Prostate gland (tissue), 2 donors: ENCODE results near the gene TSPAN2. TPM values are rescaled to one million over a fixed set of nuclear protein-coding genes. Genes with fewer than 3 reads are reported as not detected.

Experiments used
- DNase-seq: peaks from one replicate; pipeline ENCODE4 v3.0.0-alpha.2; 2019; ENCODE audit warnings: low spot score
- H3K27ac ChIP-seq, 2 donors: fragments of 200-600 bp; sonication (generic); 2 replicates each; pipeline ENCODE4 v1.5.1; 2017 to 2019
- H3K27me3 ChIP-seq: fragments of 200-600 bp; sonication (generic); replicated peaks from 2 replicates; pipeline ENCODE4 v1.5.1; 2019; ENCODE audit not compliant: insufficient read depth
- H3K36me3 ChIP-seq, 2 donors: fragments of 200-600 bp; sonication (generic); 1 replicate in 1 of 2; 2 replicates in 1 of 2; pipeline versions ENCODE4 v1.5.1 to v1.8.1; 2017 to 2019
- H3K4me1 ChIP-seq: fragments of 200-600 bp; sonication (generic); replicated peaks from 2 replicates; pipeline ENCODE4 v1.5.1; 2019
- H3K4me3 ChIP-seq, 2 donors: fragments of 200-600 bp; sonication (generic); 2 replicates each; pipeline ENCODE4 v1.5.1; 2017 to 2019
- H3K9me3 ChIP-seq: fragments of 200-600 bp; sonication (generic); 2 replicates; pipeline ENCODE4 v1.5.1; 2017
- CTCF ChIP-seq, 4 experiments: fragments of 200-600 bp in 2 of 4; fragments of 450-650 bp in 2 of 4; sonication (generic) in 2 of 4; IDR thresholded peaks; 1 replicate in 3 of 4; 2 replicates in 1 of 4; pipeline ENCODE4 v1.5.1; 2016 to 2019; ENCODE audit warnings: antibody characterized with exemption in 4 of 4, mild to moderate bottlenecking in 2 of 4, moderate library complexity in 2 of 4
- POLR2A ChIP-seq: fragments of 450-650 bp; IDR thresholded peaks from one replicate; pipeline ENCODE4 v1.6.1; 2016; ENCODE audit warnings: antibody characterized with exemption, mild to moderate bottlenecking
- POLR2AphosphoS5 ChIP-seq: sonication (generic); formaldehyde crosslinking; IDR thresholded peaks from one replicate; pipeline ENCODE4 v1.6.1; 2017; ENCODE audit warnings: antibody characterized with exemption
- WGBS: methylation state at CpG from one replicate; pipeline ENCODE4 v1.1.5; 2018; 5-methylcytosine and 5-hydroxymethylcytosine counted together
- intact Hi-C: fragments of 100-400 bp; cut with DNase I; formaldehyde crosslinking; loops from one replicate; pipeline ENCODE4 v1.14.2; 2022
- total RNA-seq, 2 donors: library from RNA; depleted of rRNA; stranded (reverse); fragments of >200 nt; gene quantifications; one replicate each; pipeline ENCODE4 v1.1.0, GENCODE V29; 2016

The TSPAN2 gene
- total RNA-seq, 2 donors from 2014 or later, result 6.9 to 11.3 TPM

GRCh38 chr1:115063228-115063901 is 25.9 kb downstream of the TSPAN2 start:
- peak overlapping the region in 1 of 2 donors; percentile 35 for H3K27ac ChIP-seq
- no peaks in the 10 kb centered on the region for H3K4me1 ChIP-seq

GRCh38 chr1:115062542-115063004 is 26.7 kb downstream of the TSPAN2 start:
- Histone ChIP-seq H3K36me3 (no peaks in the 10 kb centered on the region), H3K4me1 (no peaks in the 10 kb centered on the region), H3K9me3 (no peaks in the 10 kb centered on the region), H3K27ac (peak overlapping the region; percentile 35 to 51), H3K4me3 (no peak overlapping the region), H3K27me3 (no peaks in the 10 kb centered on the region)
- WGBS, result 26% methylated on average over 7 of the region's 7 CpGs
- intact Hi-C loops, result no loop called here
- DNase-seq, result peak; percentile 63
- TF ChIP-seq POLR2A (no peak), POLR2AphosphoS5 (peak; percentile 68)

More at GRCh38 chr1:115063228-115063901, 25.9 kb downstream of the TSPAN2 start:
- no peak for DNase-seq
- intact Hi-C loops, result no loop called here
- no peak overlapping the region for H3K4me3 ChIP-seq
- no peaks in the 10 kb centered on the region for H3K27me3 ChIP-seq
- H3K36me3 ChIP-seq, result no peaks in the 10 kb centered on the region
- 57% methylated on average over 7 of the region's 7 CpGs for WGBS
- TF ChIP-seq POLR2A (no peak), CTCF (IDR thresholded peaks at IDR 0.05) (no peak), POLR2AphosphoS5 (no peak)
- H3K9me3 ChIP-seq, result no peaks in the 10 kb centered on the region

- Histone ChIP-seq H3K4me1 (no peaks in the 10 kb centered on the region), H3K4me3 (no peak overlapping the region), H3K27ac (no peak overlapping the region), H3K27me3 (no peaks in the 10 kb centered on the region), H3K9me3 (no peaks in the 10 kb centered on the region), H3K36me3 (no peaks in the 10 kb centered on the region)
- 65% methylated on average over 4 of the region's 4 CpGs for WGBS
- TF ChIP-seq CTCF (IDR thresholded peaks at IDR 0.05), result no peak
- no peak for TF ChIP-seq POLR2AphosphoS5
- no peak for TF ChIP-seq POLR2A
- intact Hi-C loops, result no loop called here
- no peak for DNase-seq
Observed at GRCh38 chr1:115060501-115060900, 28.8 kb downstream of the TSPAN2 start.

GRCh38 chr1:115059316-115059715 is 30.0 kb downstream of the TSPAN2 start:
- Histone ChIP-seq H3K36me3 (no peaks in the 10 kb centered on the region), H3K9me3 (no peaks in the 10 kb centered on the region), H3K4me3 (no peak overlapping the region), H3K27me3 (no peaks in the 10 kb centered on the region), H3K27ac (no peak overlapping the region), H3K4me1 (no peaks in the 10 kb centered on the region)
- intact Hi-C loops, result loop anchor here (5.0 kb wide), 1 partner anchor 77 kb away; no protein-coding TSS in a partner anchor
- DNase-seq, result no peak
- WGBS, result 48% methylated on average over 2 of the region's 2 CpGs
- TF ChIP-seq CTCF (IDR thresholded peaks at IDR 0.05), result no peak
- no peak for TF ChIP-seq POLR2AphosphoS5
- TF ChIP-seq POLR2A, result no peak

GRCh38 chr1:115057661-115058254 is 31.5 kb downstream of the TSPAN2 start:
- Histone ChIP-seq H3K27ac (no peak overlapping the region), H3K4me3 (no peak overlapping the region), H3K4me1 (no peaks in the 10 kb centered on the region), H3K36me3 (no peaks in the 10 kb centered on the region), H3K27me3 (no peaks in the 10 kb centered on the region), H3K9me3 (no peaks in the 10 kb centered on the region)
- TF ChIP-seq POLR2AphosphoS5, result no peak
- no peak for TF ChIP-seq POLR2A
- TF ChIP-seq CTCF (IDR thresholded peaks at IDR 0.05), result no peak
- intact Hi-C loops, result loop anchor here (5.0 kb wide), 1 partner anchor 75 kb away; no protein-coding TSS in a partner anchor
- WGBS, result 56% methylated on average over 6 of the region's 6 CpGs
- no peak for DNase-seq
